Peyer's patch (tissue), 4 donors: ENCODE measurements around the gene PHEX.

ENCODE experiments used
- CTCF ChIP-seq, 6 experiments: fragments of 450-650 bp in 4 of 6; fragments of 200-600 bp in 2 of 6; sonication (generic) in 1 of 6; IDR thresholded peaks; one replicate each; pipeline ENCODE4 v1.5.1; 2017 to 2019; ENCODE audit warnings: antibody characterized with exemption in 6 of 6, mild to moderate bottlenecking in 3 of 6, moderate library complexity in 1 of 6
- POLR2A ChIP-seq, 2 donors: fragments of 450-650 bp; IDR thresholded peaks; one replicate each; pipeline ENCODE4 v1.5.1; 2017; ENCODE audit warnings: antibody characterized with exemption in 2 of 2, mild to moderate bottlenecking in 2 of 2, moderate library complexity in 2 of 2

GRCh38 chrX:21985332-21985777 lies 46.8 kb upstream of the PHEX start:
- TF ChIP-seq CTCF (IDR thresholded peaks at IDR 0.05) (peak; percentile 62 to 99 (median 91)), POLR2A (IDR thresholded peaks at IDR 0.05) (no peak)
